ENCODE measurements around the gene PSMF1. TPM values are rescaled to one million over a fixed set of nuclear protein-coding genes. Genes with fewer than 3 reads are reported as not detected.

Gene PSMF1, protein sequence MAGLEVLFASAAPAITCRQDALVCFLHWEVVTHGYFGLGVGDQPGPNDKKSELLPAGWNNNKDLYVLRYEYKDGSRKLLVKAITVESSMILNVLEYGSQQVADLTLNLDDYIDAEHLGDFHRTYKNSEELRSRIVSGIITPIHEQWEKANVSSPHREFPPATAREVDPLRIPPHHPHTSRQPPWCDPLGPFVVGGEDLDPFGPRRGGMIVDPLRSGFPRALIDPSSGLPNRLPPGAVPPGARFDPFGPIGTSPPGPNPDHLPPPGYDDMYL
- total RNA-seq, result 99.4 to 117 TPM (median 110 TPM) in 3 replicates
- long read RNA-seq, full-length matches to known transcripts, result 123 of 141 reads
- long read RNA-seq, partial matches to known transcripts, result 4 of 141 reads
- long read RNA-seq, other reads (novel, unspliced or antisense), result 14 of 141 reads

DNA sequence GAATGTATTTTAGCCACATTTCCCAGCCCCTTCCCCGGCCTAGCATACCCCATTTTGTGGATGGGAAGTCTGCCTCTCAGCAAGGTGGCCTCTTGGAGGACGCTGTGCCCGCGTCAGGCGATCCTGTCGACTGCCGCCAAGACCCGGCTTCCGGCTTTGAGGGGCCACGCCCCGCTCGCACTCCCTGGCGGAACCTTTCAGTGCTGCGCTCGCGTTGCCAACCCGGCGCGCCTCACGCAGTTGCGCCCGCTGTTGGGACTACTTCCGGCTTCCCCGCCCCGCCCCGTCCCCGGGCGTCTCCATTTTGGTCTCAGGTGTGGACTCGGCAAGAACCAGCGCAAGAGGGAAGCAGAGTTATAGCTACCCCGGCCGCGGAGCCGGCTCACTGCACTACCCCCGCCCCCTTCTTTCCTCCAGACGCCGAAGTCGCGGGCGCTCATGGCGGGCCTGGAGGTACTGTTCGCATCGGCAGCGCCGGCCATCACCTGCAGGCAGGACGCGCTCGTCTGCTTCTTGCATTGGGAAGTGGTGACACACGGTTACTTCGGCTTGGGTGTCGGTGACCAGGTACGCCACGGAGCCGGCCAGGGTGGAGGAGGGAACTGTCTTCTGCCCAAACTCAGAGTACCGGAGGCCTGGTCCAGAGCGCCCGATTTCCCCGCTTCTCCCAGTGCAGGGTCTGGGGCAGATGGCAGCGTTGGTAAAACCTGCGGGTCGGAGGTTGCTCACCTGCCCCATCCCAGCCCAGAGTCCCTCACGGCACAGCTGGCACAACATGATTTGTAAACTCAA is at the start of gene PSMF1:
PSMF1 (plus strand) TSS at position 267 of the 792 bp plus-strand sequence; CDS start at position 439, 172 bp downstream.
- H3K27me3 Mint-ChIP-seq (ENCODE audit: low read depth), result no peaks in the 10 kb centered on the region
- no peaks in the 10 kb centered on the region for H3K9me3 Mint-ChIP-seq (ENCODE audit: low read depth)
- TF ChIP-seq, protein P1, sequence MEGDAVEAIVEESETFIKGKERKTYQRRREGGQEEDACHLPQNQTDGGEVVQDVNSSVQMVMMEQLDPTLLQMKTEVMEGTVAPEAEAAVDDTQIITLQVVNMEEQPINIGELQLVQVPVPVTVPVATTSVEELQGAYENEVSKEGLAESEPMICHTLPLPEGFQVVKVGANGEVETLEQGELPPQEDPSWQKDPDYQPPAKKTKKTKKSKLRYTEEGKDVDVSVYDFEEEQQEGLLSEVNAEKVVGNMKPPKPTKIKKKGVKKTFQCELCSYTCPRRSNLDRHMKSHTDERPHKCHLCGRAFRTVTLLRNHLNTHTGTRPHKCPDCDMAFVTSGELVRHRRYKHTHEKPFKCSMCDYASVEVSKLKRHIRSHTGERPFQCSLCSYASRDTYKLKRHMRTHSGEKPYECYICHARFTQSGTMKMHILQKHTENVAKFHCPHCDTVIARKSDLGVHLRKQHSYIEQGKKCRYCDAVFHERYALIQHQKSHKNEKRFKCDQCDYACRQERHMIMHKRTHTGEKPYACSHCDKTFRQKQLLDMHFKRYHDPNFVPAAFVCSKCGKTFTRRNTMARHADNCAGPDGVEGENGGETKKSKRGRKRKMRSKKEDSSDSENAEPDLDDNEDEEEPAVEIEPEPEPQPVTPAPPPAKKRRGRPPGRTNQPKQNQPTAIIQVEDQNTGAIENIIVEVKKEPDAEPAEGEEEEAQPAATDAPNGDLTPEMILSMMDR (IDR thresholded peaks at IDR 0.05), result no peak
- H3K4me3 Mint-ChIP-seq (ENCODE audit: unreplicated experiment), result peak within 1 kb of the TSS; percentile 92
- peaks cover 6% of the 10 kb centered on the region for H3K36me3 Mint-ChIP-seq (ENCODE audit: low read depth)
- DNase-seq (ENCODE audit: low spot score), result peak; percentile 98
- peaks cover 54% of the 10 kb centered on the region for H3K4me1 Mint-ChIP-seq (ENCODE audit: low read depth)
- peak within 1 kb of the TSS; percentile 73 for H3K27ac Mint-ChIP-seq (ENCODE audit: unreplicated experiment)

DNA sequence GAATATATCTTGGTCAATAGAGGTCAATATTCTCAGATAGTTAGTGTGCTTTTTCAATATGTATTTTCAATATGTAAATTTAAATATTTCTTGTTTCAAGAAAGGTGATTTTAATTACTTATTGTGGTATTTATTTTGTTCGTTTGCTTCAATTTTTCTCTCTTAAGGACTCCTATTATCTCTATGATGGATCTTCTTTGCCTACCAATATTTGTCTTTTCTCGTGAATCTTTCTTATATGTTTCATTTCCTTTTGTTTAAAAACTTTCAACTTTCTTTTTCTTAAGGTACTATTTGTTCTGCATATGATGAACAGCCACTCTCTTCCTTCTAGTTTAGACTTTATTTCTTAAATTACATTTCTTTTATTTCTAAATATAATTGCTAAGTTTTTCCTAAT is 46.1 kb upstream of the PSMF1 start:
- Mint-ChIP-seq H3K27ac (ENCODE audit: unreplicated experiment) (no peak overlapping the region), H3K36me3 (ENCODE audit: low read depth) (peaks cover 4% of the 10 kb centered on the region), H3K9me3 (ENCODE audit: low read depth) (peaks cover 29% of the 10 kb centered on the region), H3K4me1 (ENCODE audit: low read depth) (no peaks in the 10 kb centered on the region), H3K4me3 (ENCODE audit: unreplicated experiment) (no peak overlapping the region), H3K27me3 (ENCODE audit: low read depth) (no peaks in the 10 kb centered on the region)
- DNase-seq (ENCODE audit: low spot score), result no peak
- TF ChIP-seq, protein P1 (IDR thresholded peaks at IDR 0.05), result no peak

DNA sequence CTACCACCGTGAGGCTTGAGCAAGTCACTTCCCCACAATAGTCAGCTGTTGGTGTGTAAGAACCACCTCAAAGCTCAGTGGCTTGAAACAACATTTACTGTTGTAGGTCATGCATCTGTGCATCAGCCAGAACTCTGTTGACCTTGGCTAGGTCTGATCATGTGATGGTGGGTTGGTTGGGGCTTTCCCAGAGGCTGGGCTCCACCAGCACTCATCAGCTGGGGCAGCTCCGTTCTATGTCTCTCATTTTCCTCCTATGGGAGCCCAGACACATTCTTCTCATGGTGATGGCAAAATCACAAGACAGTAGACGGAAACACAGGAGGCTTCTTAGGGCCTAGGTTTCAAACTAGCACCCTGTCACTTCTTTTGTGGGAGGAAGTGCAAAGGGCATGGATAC is 42.8 kb upstream of the PSMF1 start:
- no peak overlapping the region for H3K27ac Mint-ChIP-seq (ENCODE audit: unreplicated experiment)
- no peak overlapping the region for H3K4me3 Mint-ChIP-seq (ENCODE audit: unreplicated experiment)
- no peak for DNase-seq (ENCODE audit: low spot score)
- no peaks in the 10 kb centered on the region for H3K4me1 Mint-ChIP-seq (ENCODE audit: low read depth)
- peaks cover 20% of the 10 kb centered on the region for H3K9me3 Mint-ChIP-seq (ENCODE audit: low read depth)
- H3K27me3 Mint-ChIP-seq (ENCODE audit: low read depth), result no peaks in the 10 kb centered on the region
- TF ChIP-seq, protein P1 (IDR thresholded peaks at IDR 0.05), result no peak
- peaks cover 4% of the 10 kb centered on the region for H3K36me3 Mint-ChIP-seq (ENCODE audit: low read depth)

DNA sequence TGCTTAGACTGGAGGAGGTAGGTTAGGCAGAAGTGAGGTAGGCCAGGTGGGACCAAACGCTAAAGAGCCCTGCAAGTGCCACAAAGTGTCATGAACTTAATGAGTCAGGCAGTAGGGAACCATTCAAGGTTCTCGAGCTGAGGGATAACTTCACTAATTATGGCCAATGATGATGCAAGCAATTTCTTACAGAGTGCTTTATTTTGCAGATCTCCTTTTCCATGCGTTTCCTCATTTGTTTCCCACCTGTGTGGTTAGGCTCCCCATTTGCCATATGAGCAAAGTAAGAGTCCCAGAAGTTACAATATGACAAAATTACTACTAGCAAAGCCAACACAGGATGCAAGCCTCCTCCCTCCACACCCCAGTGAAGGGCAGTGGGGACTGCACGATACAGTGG is 36.5 kb upstream of the PSMF1 start:
- no peaks in the 10 kb centered on the region for H3K4me1 Mint-ChIP-seq (ENCODE audit: low read depth)
- H3K36me3 Mint-ChIP-seq (ENCODE audit: low read depth), result no peaks in the 10 kb centered on the region
- TF ChIP-seq, protein P1 (IDR thresholded peaks at IDR 0.05), result no peak
- H3K4me3 Mint-ChIP-seq (ENCODE audit: unreplicated experiment), result no peak overlapping the region
- no peaks in the 10 kb centered on the region for H3K27me3 Mint-ChIP-seq (ENCODE audit: low read depth)
- H3K9me3 Mint-ChIP-seq (ENCODE audit: low read depth), result peaks cover 13% of the 10 kb centered on the region
- DNase-seq (ENCODE audit: low spot score), result no peak
- H3K27ac Mint-ChIP-seq (ENCODE audit: unreplicated experiment), result no peak overlapping the region

DNA sequence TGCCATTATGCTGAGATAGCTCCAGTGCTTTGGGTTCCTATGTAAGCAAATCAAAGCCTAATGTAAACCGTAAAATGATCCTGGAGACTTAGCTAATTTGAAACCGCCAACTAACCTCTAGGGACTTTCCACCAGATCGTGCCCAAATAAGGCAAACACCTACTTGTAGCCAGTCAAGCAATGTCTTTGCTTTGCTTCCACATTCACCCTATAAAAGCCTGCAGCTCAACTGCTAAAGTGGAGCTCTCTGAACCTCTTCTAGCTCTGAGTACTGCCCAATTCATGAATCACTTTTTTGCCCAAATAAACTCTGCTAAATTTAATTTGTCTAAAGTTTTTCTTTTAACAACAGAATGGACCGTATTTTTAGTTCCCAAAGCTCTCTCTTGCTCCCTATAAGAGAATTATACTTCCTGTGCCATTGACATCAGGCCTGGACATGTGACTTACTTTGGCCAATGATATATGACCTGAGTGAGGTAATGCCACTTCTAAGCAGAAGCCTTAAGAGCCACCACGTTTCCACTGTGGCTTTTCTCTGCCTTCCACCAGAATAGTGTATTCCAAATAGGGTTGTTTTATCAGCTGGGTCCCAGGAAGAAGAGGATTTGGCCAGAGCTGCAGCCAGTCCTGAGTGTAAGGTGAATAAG is 34.8 kb upstream of the PSMF1 start:
- no peak for DNase-seq (ENCODE audit: low spot score)
- Mint-ChIP-seq H3K4me3 (ENCODE audit: unreplicated experiment) (no peak overlapping the region), H3K9me3 (ENCODE audit: low read depth) (peaks cover 13% of the 10 kb centered on the region), H3K4me1 (ENCODE audit: low read depth) (no peaks in the 10 kb centered on the region), H3K27me3 (ENCODE audit: low read depth) (peaks cover 2% of the 10 kb centered on the region), H3K36me3 (ENCODE audit: low read depth) (no peaks in the 10 kb centered on the region), H3K27ac (ENCODE audit: unreplicated experiment) (no peak overlapping the region)
- TF ChIP-seq, protein P1 (IDR thresholded peaks at IDR 0.05), result no peak
